MM.1S (cell line): Measurements from ENCODE around the gene PSMA8.

Experiments used
- DNase-seq: peaks from one replicate; pipeline ENCODE4 v3.0.0-alpha.2; 2015
- H2AFZ ChIP-seq: fragments of 300-600 bp; sonication (generic); 2 replicates; pipeline ENCODE4 v1.6.0; 2016; ENCODE audit warnings: antibody characterized with exemption, low read length
- H3F3A ChIP-seq: fragments of 300-600 bp; sonication (generic); 2 replicates; pipeline ENCODE4 v1.6.1; 2016; ENCODE audit warnings: mild to moderate bottlenecking, antibody characterized with exemption, low read length, moderate library complexity, mixed read lengths; ENCODE audit not compliant: insufficient read depth
- H3K27ac ChIP-seq: fragments of 300-600 bp; sonication (generic); 2 replicates; pipeline ENCODE4 v1.5.1; 2016; ENCODE audit warnings: mild to moderate bottlenecking, low read length
- H3K27me3 ChIP-seq: fragments of 300-600 bp; sonication (generic); replicated peaks from 2 replicates; pipeline ENCODE4 v1.6.0; 2016; ENCODE audit warnings: low read length; ENCODE audit not compliant: insufficient read depth
- H3K36me3 ChIP-seq: fragments of 300-600 bp; sonication (generic); replicated peaks from 2 replicates; pipeline ENCODE4 v1.6.1; 2016; ENCODE audit warnings: mild to moderate bottlenecking, low read length, mixed read lengths; ENCODE audit not compliant: insufficient read depth
- H3K4me1 ChIP-seq: fragments of 300-600 bp; sonication (generic); 2 replicates; pipeline ENCODE4 v1.6.1; 2016; ENCODE audit warnings: low read length, mixed read lengths
- H3K4me2 ChIP-seq: fragments of 300-600 bp; sonication (generic); 2 replicates; pipeline ENCODE4 v1.6.0; 2016; ENCODE audit warnings: low read depth, low read length
- H3K4me3 ChIP-seq: fragments of 300-600 bp; sonication (generic); 2 replicates; pipeline ENCODE4 v1.5.1; 2016; ENCODE audit warnings: low read length, mixed read lengths
- H3K79me2 ChIP-seq: fragments of 300-600 bp; sonication (generic); 2 replicates; pipeline ENCODE4 v1.6.1; 2016; ENCODE audit warnings: mixed run types, low read length, mixed read lengths
- H3K9ac ChIP-seq: fragments of 300-600 bp; sonication (generic); 2 replicates; pipeline ENCODE4 v1.6.1; 2016; ENCODE audit warnings: low read length, mixed read lengths
- H3K9me2 ChIP-seq: fragments of 300-600 bp; sonication (generic); replicated peaks from 2 replicates; pipeline ENCODE4 v1.6.1; 2016; ENCODE audit warnings: mild to moderate bottlenecking, low read length, mixed read lengths; ENCODE audit not compliant: insufficient read depth
- H3K9me3 ChIP-seq: fragments of 300-600 bp; sonication (generic); replicated peaks from 2 replicates; pipeline ENCODE4 v1.6.1; 2016; ENCODE audit warnings: mild to moderate bottlenecking, low read length, mixed read lengths; ENCODE audit not compliant: insufficient read depth
- H4K20me1 ChIP-seq: fragments of 300-600 bp; sonication (generic); 2 replicates; pipeline ENCODE4 v1.6.1; 2016; ENCODE audit warnings: mild to moderate bottlenecking, low read length, moderate library complexity, mixed read lengths; ENCODE audit not compliant: insufficient read depth
- CTCF ChIP-seq: fragments of 300-600 bp; sonication (generic); IDR thresholded peaks from 2 replicates; pipeline ENCODE4 v1.5.1; 2016; ENCODE audit warnings: antibody characterized with exemption, low read length, mixed read lengths
- EZH2 ChIP-seq: fragments of 300-600 bp; sonication (generic); optimal IDR thresholded peaks from 2 replicates; pipeline ENCODE3; 2017; ENCODE audit warnings: low read depth, mild to moderate bottlenecking, antibody characterized with exemption, low read length, mixed read lengths
- EZH2phosphoT487 ChIP-seq: fragments of 300-600 bp; sonication (generic); IDR thresholded peaks from 2 replicates; pipeline ENCODE4 v1.6.1; 2018; ENCODE audit warnings: antibody characterized with exemption, low read length

The PSMA8 gene

GRCh38 chr18:26133652-26134051, at the start of gene PSMA8:
PSMA8 (plus strand) TSS chr18:26133869; CDS start chr18:26133966, 97 bp downstream.
- Histone ChIP-seq H3F3A (no peaks in the 10 kb centered on the region), H3K27me3 (no peaks in the 10 kb centered on the region), H3K36me3 (no peaks in the 10 kb centered on the region), H3K79me2 (no peaks in the 10 kb centered on the region), H3K9me3 (no peaks in the 10 kb centered on the region), H3K4me1 (no peaks in the 10 kb centered on the region), H3K9ac (no peak within 1 kb of the TSS), H3K4me2 (no peak within 1 kb of the TSS), H4K20me1 (no peaks in the 10 kb centered on the region), H3K27ac (no peak within 1 kb of the TSS), H2AFZ (no peak within 1 kb of the TSS), H3K4me3 (no peak within 1 kb of the TSS), H3K9me2 (no peaks in the 10 kb centered on the region)
- no peak for DNase-seq
- TF ChIP-seq EZH2: no peak
- no peak for TF ChIP-seq CTCF
- TF ChIP-seq EZH2phosphoT487: no peak

- TF ChIP-seq CTCF (no peak), EZH2 (no peak), EZH2phosphoT487 (no peak)
- peaks cover 95% of the 10 kb centered on the region for H3K79me2 ChIP-seq
- DNase-seq: no peak
These were observed 48.6 kb upstream of the PSMA8 start for GRCh38 chr18:26085056-26085455.

GRCh38 chr18:26086959-26087358, 46.7 kb upstream of the PSMA8 start:
- Histone ChIP-seq H3K4me1 (no peaks in the 10 kb centered on the region), H3K9ac (no peak overlapping the region), H3K4me3 (no peak overlapping the region), H3F3A (peaks cover 24% of the 10 kb centered on the region), H4K20me1 (no peaks in the 10 kb centered on the region; the same call in 1 of the 2 replicates), H3K27me3 (no peaks in the 10 kb centered on the region), H3K79me2 (peaks cover 83% of the 10 kb centered on the region), H2AFZ (no peak overlapping the region), H3K9me2 (no peaks in the 10 kb centered on the region), H3K36me3 (peaks cover 12% of the 10 kb centered on the region; the same call in 1 of the 2 replicates), H3K9me3 (no peaks in the 10 kb centered on the region), H3K27ac (no peak overlapping the region), H3K4me2 (no peak overlapping the region)
- TF ChIP-seq EZH2 (no peak), EZH2phosphoT487 (no peak), CTCF (no peak)
- no peak for DNase-seq

More at GRCh38 chr18:26085056-26085455, 48.6 kb upstream of the PSMA8 start:
- Histone ChIP-seq H3K36me3 (peaks cover 14% of the 10 kb centered on the region; the same call in 1 of the 2 replicates), H3K9me3 (no peaks in the 10 kb centered on the region), H3K27me3 (no peaks in the 10 kb centered on the region), H3K4me1 (no peaks in the 10 kb centered on the region), H3K27ac (no peak overlapping the region), H3K4me2 (no peak overlapping the region), H3K9me2 (no peaks in the 10 kb centered on the region), H3K9ac (no peak overlapping the region), H4K20me1 (no peaks in the 10 kb centered on the region; the same call in 1 of the 2 replicates), H2AFZ (no peak overlapping the region), H3F3A (peaks cover 12% of the 10 kb centered on the region), H3K4me3 (no peak overlapping the region)
